Stimulated activated naive B cell treated with anti-CD40 and anti-IgM and Interleukin-4, amounts not matched to agents 10 μg/mL and 1 μg/mL and 100 μg/mL, for 72 hours (primary cell): ENCODE data around the gene SCARB1.

Experiments used
- ATAC-seq, 2 donors: fragments of 150-1000 bp; cut with Tn5 transposase; replicated peaks; 2 replicates each; pipeline ENCODE4 v1.10.0; 2021; ENCODE audit warnings: moderate library complexity in 1 of 2
- DNase-seq: peaks from one replicate; pipeline ENCODE4 v3.0.0; 2021
- H3K27ac Mint-ChIP-seq: one replicate; pipeline ENCODE4 v1.8.0; 2022; ENCODE audit warnings: mild to moderate bottlenecking, mixed read lengths
- H3K27me3 Mint-ChIP-seq, 2 donors: one replicate each; pipeline ENCODE4 v1.8.0; 2022; ENCODE audit warnings: mixed read lengths in 2 of 2
- H3K36me3 Mint-ChIP-seq, 2 donors: one replicate each; pipeline ENCODE4 v1.8.0; 2022; ENCODE audit warnings: mixed read lengths in 2 of 2, mild to moderate bottlenecking in 1 of 2
- H3K4me1 Mint-ChIP-seq, 2 donors: one replicate each; pipeline ENCODE4 v1.8.0; 2022; ENCODE audit warnings: mixed read lengths in 2 of 2, mild to moderate bottlenecking in 1 of 2
- H3K4me3 Mint-ChIP-seq, 2 donors: one replicate each; pipeline ENCODE4 v1.8.0; 2022; ENCODE audit warnings: mild to moderate bottlenecking in 2 of 2, mixed read lengths in 2 of 2, moderate library complexity in 1 of 2
- H3K9me3 Mint-ChIP-seq, 2 donors: one replicate each; pipeline ENCODE4 v1.8.0; 2022; ENCODE audit warnings: mixed read lengths in 2 of 2, mild to moderate bottlenecking in 1 of 2

SCARB1 gene

DNA sequence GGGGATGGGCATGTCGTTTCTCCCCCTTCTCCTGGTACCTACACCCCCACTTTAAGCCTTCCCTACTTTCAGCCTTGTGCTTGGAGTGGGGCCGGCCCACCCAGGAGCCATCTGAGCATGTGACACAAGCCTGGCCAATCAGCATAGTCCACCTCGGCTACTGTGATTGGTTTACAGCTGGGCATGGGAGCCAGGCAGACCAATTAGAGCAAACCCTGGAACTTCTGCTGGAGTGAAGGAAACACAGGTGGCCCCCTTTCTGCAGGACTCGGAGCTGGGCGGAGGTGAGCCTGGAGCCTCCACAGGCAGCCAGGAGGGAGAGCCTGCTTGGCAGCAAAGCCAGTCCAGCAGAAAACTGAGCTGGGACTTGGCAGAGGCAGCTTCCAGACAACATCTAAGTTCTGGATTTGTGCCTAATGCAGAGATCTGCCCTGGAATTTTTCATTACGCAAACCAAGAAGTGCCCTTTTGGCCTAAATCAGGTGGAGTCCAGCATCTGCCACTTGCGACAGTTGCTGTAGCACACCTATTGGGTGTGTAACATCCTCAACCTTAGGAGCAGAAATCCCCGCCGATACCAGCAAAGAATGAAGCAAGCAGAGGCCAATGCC, 59.5 kb downstream of the SCARB1 start:
- H3K4me1 Mint-ChIP-seq: peaks cover 0 to 5% of the 10 kb centered on the region in 2 donors
- no peak overlapping the region for H3K4me3 Mint-ChIP-seq
- H3K36me3 Mint-ChIP-seq: peaks cover 52 to 58% of the 10 kb centered on the region in 2 donors
- DNase-seq: no peak
- H3K27me3 Mint-ChIP-seq: no peaks in the 10 kb centered on the region
- no peaks in the 10 kb centered on the region for H3K9me3 Mint-ChIP-seq
- H3K27ac Mint-ChIP-seq: peak overlapping the region; percentile 53
- ATAC-seq: no peak

DNA sequence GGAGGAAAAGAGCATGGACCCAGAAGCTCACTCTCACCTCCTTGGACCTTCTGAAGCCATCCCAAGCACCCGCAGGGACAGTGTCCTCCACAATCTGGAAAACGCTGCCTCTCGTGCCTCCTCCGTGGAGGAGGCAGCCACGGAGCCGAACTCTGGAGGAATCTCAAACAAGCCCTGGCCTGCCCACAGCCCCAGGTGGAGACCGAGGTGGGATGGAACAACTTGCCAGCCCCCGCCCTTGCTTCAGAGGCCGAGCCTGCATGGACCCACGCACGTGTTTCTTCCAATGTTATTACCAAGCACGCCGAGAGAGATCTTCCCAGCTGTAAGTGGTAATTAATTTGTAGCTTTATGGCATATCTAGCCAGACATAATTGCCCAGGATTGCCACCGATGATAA, 61.3 kb downstream of the SCARB1 start:
- peaks cover 58 to 64% of the 10 kb centered on the region in 2 donors for H3K36me3 Mint-ChIP-seq
- H3K27me3 Mint-ChIP-seq: no peaks in the 10 kb centered on the region
- H3K4me3 Mint-ChIP-seq: no peak overlapping the region
- peaks cover 7 to 10% of the 10 kb centered on the region in 2 donors for H3K4me1 Mint-ChIP-seq
- ATAC-seq (no peak), DNase-seq (no peak)
- H3K27ac Mint-ChIP-seq: no peak overlapping the region
- H3K9me3 Mint-ChIP-seq: no peaks in the 10 kb centered on the region

DNA sequence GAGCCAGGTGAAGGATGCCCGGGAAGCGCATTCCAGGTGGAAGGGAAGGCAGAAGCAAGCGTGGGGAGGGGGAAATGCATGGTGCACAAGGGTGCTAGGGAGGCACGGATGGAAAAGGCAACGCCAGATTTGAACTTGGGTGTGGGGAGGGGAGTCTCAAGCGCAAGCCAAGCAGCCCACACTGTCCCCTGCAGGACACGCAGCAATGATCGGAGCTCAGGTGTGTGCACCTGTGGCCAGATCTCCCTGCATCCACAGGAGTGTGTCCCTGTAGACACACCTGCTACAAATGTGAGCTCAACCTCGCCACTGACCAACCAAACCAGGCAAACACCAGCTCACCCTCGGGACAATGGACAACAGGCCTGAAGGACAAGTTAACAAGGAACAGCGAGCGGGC, 63.2 kb downstream of the SCARB1 start:
- peaks cover 19 to 25% of the 10 kb centered on the region in 2 donors for H3K4me1 Mint-ChIP-seq
- no peak overlapping the region for H3K4me3 Mint-ChIP-seq
- no peak overlapping the region for H3K27ac Mint-ChIP-seq
- no peaks in the 10 kb centered on the region for H3K9me3 Mint-ChIP-seq
- no peak for DNase-seq
- H3K27me3 Mint-ChIP-seq: no peaks in the 10 kb centered on the region
- peaks cover 47 to 60% of the 10 kb centered on the region in 2 donors for H3K36me3 Mint-ChIP-seq
- ATAC-seq: no peak

DNA sequence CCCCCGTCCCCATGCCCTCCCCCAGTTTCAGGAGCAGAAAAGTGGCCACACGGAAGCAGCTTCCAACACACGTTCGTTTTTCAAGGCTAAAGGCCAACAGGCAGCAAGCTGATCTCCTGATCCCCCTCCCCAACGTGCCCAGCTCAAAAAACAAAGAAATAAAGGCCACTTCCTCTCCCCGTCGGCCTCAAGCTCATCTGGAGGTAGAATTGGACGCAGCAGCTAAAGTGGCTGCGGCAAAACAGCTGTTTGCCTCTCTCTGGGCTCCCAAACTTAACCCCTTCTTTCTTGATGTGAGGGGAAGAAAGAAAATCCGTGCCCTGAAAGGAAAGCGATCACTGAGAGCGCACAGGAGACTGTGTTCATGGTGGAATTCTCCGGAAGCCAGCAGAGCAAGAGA, 66.3 kb downstream of the SCARB1 start:
- no peak for DNase-seq
- peaks cover 52 to 63% of the 10 kb centered on the region in 2 donors for H3K36me3 Mint-ChIP-seq

DNA sequence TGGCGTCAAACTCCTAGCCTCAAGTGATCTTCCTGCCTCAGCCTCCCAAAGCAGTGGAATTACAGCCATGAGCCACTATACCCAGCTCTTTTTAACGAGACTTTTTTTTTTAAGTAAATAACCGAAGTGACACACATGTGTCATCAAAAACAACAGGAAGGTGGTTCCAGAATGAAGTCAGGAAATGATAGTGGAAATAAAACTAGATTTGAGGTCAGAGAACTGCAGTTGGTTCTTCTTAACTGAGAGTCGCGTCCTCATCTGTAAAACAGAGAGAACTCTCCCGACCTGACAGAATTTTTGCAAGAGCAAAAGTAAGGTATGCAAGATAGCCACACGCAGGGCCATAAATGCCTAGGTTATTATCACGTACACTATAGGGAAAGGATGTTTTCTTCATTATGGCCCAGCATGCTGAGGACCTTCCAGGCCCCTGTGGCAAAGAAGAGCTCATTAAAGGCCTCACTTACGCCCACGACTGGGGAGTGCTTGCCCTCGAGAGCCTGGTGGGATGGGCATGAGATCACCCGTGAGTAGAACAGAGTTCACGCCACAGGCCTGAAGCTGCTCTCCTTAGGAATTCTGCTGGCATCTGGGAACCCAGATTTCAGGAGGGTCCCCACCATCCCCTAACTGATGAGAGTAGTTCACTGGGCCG, 67.2 kb downstream of the SCARB1 start:
- Mint-ChIP-seq H3K36me3 (peaks cover 58 to 68% of the 10 kb centered on the region in 2 donors), H3K27me3 (no peaks in the 10 kb centered on the region), H3K27ac (peak overlapping the region; percentile 39), H3K9me3 (peaks cover 0 to 4% of the 10 kb centered on the region in 2 donors), H3K4me3 (no peak overlapping the region), H3K4me1 (peaks cover 27 to 43% of the 10 kb centered on the region in 2 donors)
- ATAC-seq: peak; percentile 82 to 86
- no peak for DNase-seq

More for the DNA sequence above, 66.3 kb downstream of the SCARB1 start:
- Mint-ChIP-seq H3K9me3 (peaks cover 0 to 4% of the 10 kb centered on the region in 2 donors), H3K4me3 (no peak overlapping the region), H3K27ac (peak overlapping the region; percentile 76), H3K4me1 (peaks cover 27 to 43% of the 10 kb centered on the region in 2 donors), H3K27me3 (no peaks in the 10 kb centered on the region)
- no peak for ATAC-seq

DNA sequence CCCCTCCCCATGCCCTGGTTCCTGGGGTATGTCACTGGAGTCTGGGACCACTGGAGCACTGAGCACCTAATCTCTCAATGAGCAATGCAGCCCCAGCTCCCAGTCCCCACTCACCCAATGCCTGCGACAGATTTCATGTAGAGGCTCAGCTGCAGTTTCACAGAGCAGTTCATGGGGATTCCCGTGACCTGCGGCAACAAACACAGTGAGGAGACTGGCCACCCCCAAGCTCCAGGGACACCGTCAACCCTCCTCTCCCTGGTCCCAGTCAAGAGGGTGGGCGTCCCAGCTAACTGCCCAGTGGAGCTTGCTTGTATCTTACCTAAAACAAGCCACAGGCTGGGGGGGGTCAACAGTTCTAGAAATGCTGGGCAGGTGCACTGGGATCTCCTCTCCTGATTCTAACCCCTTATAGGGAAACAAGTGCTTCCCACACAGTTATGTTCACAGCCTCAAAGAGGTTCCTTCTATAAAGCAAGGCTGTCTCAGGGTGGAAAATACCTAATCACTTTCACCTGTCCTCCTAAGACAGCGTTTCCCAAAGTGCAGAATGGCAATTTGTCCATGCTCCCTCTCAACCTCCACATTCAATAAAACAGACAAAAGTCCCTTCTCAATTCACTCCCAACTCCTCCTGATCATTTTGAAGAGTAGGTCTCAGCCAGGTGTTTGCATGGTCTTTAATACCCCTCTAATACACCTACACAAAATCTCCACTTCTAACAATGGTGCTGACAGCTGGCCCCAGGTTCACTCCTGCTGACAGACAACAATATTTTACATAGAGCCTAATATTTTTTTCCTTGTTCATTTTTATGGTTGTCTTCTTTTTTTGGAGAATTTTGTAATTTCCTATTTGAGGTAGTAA, 68.3 kb downstream of the SCARB1 start:
- Mint-ChIP-seq H3K36me3 (peaks cover 57 to 68% of the 10 kb centered on the region in 2 donors), H3K27ac (peak overlapping the region; percentile 63), H3K4me3 (peak overlapping the region; percentile 7 to 12), H3K9me3 (peaks cover 0 to 4% of the 10 kb centered on the region in 2 donors), H3K4me1 (peaks cover 27 to 43% of the 10 kb centered on the region in 2 donors), H3K27me3 (no peaks in the 10 kb centered on the region)
- DNase-seq: no peak
- ATAC-seq: peak; percentile 63 to 72

DNA sequence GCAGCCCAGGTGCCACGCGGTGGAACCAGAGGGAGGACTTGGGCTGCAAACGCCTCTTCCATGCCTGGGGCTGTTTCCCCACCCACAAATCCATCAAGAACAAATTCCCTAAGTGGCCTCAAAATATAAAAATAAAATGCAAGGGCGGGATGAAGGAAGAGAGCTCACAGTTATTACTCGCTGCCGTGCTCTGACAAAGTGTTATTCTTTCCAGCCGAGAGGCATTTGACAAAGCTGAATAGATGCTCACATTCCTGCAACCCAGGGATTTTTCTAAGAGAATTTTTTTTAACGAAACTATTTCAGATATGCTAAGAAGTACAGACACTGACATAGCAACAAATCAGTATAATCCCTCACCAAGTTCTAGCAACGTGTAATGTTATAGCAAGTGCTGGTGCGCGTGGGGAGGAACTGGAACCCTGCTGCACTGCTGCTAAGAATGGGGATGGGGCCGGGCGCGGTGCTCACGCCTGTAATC, 70.7 kb downstream of the SCARB1 start:
- ATAC-seq (no peak), DNase-seq (no peak)
- Mint-ChIP-seq H3K9me3 (peaks cover 0 to 4% of the 10 kb centered on the region in 2 donors), H3K4me1 (peaks cover 27 to 43% of the 10 kb centered on the region in 2 donors), H3K36me3 (peaks cover 51 to 69% of the 10 kb centered on the region in 2 donors), H3K27me3 (no peaks in the 10 kb centered on the region), H3K4me3 (no peak overlapping the region), H3K27ac (no peak overlapping the region)

DNA sequence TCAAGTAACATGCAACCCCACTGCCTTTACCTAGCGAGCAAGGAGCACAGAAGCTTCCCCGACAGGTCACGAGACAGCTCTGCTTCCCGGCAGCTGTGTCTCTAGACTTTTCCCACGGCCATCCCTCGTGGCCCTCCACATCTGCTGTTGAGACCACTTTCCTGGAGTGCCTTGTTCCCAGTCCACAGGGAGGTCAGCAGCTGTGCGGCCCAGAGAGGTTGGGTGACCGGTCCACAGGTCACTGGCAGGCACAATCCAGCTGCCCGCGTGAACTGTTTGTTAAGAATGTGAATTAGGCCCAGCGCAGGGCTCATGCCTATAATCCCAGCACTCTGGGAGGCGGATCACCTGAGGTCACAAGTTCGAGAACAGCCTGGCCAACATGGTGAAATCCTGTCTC, 71.5 kb downstream of the SCARB1 start:
- peaks cover 0 to 4% of the 10 kb centered on the region in 2 donors for H3K9me3 Mint-ChIP-seq
- DNase-seq (no peak), ATAC-seq (no peak)
- peaks cover 20 to 34% of the 10 kb centered on the region in 2 donors for H3K4me1 Mint-ChIP-seq
- no peaks in the 10 kb centered on the region for H3K27me3 Mint-ChIP-seq
- H3K27ac Mint-ChIP-seq: no peak overlapping the region
- peaks cover 46 to 64% of the 10 kb centered on the region in 2 donors for H3K36me3 Mint-ChIP-seq
- H3K4me3 Mint-ChIP-seq: no peak overlapping the region

DNA sequence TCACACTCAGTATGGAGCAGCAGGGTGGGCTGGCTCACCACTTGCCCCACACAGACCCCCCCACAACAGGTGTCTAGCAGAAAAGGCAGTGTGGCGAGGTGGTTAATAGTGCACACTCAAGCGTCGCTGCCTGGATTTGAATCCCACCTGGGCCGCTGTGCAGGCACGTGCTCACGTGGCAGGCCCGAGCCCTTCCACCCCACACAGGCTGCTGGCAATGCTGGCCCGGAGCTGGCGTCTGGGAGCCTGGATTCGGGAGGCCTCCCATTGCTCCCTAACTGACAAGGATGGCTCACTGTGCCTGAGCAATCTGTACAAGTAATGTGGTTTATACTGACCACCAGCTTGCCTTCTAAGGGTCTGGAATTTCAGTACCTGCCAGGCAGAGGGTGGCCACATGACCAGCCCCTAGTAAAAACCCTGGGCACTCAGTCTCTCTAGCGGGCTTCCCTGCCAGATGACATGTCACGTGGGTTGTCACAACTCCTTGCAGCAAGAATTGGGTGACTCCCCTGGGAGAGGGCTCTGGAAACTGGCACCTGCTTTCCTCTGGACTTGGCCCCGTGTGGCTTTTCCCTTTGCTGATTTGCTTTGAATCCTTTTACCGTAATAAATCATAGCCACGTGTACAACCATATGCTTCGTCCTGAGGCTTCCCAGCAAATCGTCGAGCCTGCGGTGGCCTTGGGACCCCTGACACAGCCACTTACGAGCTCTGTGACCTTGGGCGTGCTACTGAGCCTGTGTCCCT, 72.8 kb downstream of the SCARB1 start:
- DNase-seq: no peak
- Mint-ChIP-seq H3K36me3 (peaks cover 55 to 73% of the 10 kb centered on the region in 2 donors), H3K27me3 (no peaks in the 10 kb centered on the region), H3K9me3 (peaks cover 0 to 4% of the 10 kb centered on the region in 2 donors), H3K27ac (no peak overlapping the region), H3K4me3 (no peak overlapping the region), H3K4me1 (peaks cover 16 to 21% of the 10 kb centered on the region in 2 donors)
- no peak for ATAC-seq

DNA sequence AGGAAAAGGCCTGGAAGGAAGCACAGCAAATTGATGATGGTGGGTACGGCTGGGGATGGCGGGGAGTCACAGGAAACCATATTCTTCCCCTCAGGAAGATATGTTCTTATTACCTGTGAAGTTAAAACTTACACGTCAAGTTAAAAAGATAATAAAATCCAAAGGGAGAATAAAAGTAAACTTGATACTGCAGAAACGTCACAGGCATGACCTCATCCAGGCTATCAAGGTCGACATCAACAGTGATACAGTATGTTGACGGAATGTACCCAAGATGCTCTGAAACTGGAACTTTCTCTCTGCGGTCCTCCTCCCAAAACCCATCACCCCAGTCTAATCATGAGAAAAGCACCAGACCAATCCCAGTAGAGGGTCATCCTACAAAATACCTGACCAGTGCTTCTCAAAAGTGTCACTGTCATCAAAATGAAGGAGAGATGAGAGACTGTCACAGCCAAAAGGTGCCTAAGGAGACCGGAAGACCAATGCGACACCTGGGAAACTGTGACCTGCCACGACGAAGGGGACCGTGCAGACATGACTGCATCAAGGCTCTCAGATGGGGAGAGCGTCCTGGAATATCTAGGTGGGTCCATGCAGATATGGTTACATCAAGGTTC, 74.6 kb downstream of the SCARB1 start:
- ATAC-seq (no peak), DNase-seq (no peak)
- peaks cover 8 to 13% of the 10 kb centered on the region in 2 donors for H3K4me1 Mint-ChIP-seq
- H3K27ac Mint-ChIP-seq: no peak overlapping the region
- H3K4me3 Mint-ChIP-seq: no peak overlapping the region
- peaks cover 56 to 72% of the 10 kb centered on the region in 2 donors for H3K36me3 Mint-ChIP-seq
- no peaks in the 10 kb centered on the region for H3K27me3 Mint-ChIP-seq
- peaks cover 0 to 3% of the 10 kb centered on the region in 2 donors for H3K9me3 Mint-ChIP-seq

DNA sequence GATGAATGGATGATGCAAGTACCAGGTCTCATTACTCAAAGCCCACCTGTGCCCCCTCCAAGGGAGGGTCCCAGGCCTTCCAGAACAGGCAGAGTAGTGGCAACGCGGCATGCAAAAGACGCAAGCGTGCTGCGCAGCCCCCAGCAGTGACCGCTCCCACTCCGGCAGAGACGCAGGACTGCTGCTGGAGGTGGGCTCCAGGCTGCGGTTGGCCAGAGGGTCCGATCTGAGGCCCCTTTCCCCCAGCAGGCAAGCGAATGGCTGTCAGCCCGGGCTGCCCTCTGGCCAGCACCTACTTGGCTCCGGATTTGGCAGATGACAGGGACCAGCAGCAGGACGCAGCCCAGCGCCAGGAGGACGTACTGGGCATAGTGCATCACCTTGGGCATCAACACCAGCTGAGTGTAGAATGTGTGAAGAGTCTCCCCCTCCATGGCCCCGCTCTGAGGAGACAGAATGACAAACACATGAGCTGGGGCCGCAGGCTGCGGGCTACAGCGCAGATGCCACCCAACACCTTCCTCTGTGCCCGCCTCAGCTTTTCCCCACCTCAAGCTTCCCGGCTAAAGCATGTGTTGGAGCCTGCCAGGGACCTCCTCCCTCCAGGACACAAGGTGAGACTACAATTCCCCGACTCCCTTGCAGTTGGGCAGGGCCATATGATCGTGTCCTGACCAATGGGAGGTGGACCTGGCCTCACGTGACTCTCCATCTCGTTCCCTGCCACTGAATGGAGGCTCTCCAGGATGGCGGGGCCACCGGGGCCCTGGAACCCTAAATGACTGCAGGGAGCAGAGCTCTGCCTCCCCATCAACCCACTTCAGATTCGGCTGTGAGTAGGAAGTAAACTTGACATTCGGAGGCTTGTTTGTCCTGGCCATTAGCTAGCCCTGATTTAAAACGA, 77.4 kb downstream of the SCARB1 start:
- Mint-ChIP-seq H3K36me3 (peaks cover 46 to 73% of the 10 kb centered on the region in 2 donors), H3K27me3 (no peaks in the 10 kb centered on the region), H3K27ac (no peak overlapping the region), H3K4me1 (peaks cover 12 to 21% of the 10 kb centered on the region in 2 donors), H3K4me3 (no peak overlapping the region), H3K9me3 (no peaks in the 10 kb centered on the region)
- DNase-seq (no peak), ATAC-seq (no peak)

DNA sequence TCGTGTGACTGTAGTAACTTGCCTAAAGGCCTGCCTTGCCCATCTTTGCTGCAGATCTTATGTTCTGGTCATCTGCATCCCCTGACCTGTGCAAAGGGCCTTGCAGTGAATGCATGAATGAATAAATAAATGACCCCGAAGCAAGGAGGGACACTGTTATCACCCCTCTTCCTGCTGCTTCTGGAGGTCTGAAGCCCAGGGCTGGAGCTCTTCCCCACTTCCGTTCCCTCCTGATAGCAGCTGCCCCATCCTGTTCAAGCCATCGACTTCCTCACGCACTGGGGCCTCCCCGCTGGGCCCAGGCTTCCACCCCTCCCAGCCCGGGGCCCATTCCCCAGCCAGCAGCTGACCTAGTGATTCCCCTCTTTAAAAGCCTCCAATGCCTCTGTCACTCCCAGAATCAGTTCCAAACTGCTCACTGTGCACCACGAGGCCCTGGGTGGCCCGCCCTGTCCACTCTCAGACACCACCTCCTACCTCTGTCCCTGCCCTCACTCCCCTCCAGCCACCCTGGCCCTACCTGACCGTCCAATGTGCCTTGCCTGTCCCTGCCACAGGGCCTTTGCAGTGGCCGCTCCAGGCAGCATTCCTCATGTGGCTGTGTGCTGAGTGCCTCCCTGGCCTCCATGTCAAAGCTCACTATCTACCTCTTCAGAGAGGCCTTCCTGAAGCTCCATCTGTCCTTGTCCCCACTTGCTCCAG, 78.6 kb downstream of the SCARB1 start:
- no peak overlapping the region for H3K4me3 Mint-ChIP-seq
- DNase-seq: no peak
- no peaks in the 10 kb centered on the region for H3K27me3 Mint-ChIP-seq
- no peak for ATAC-seq
- peaks cover 17 to 34% of the 10 kb centered on the region in 2 donors for H3K4me1 Mint-ChIP-seq
- no peak overlapping the region for H3K27ac Mint-ChIP-seq
- H3K36me3 Mint-ChIP-seq: peaks cover 40 to 71% of the 10 kb centered on the region in 2 donors
- no peaks in the 10 kb centered on the region for H3K9me3 Mint-ChIP-seq
